MG63 (cell line): ENCODE results near the gene ZWILCH. TPM values are rescaled to one million over a fixed set of nuclear protein-coding genes. Genes with fewer than 3 reads are reported as not detected.
"Not testable (repeated sequence)": the region's sequence is repeated elsewhere in the genome, so short reads cannot be mapped to it uniquely, and the experiment has no call there.

Source experiments
- DNase-seq: peaks from one replicate; pipeline ENCODE4 v3.0.0-alpha.2; 2020
- H3K27me3 ChIP-seq: fragments of 250-450 bp; sonication (Bioruptor Pico); 2 replicates; pipeline ENCODE4 v1.5.1; 2020; ENCODE audit warnings: mild to moderate bottlenecking, moderate library complexity
- H3K36me3 ChIP-seq: fragments of 250-450 bp; sonication (Bioruptor Pico); 2 replicates; pipeline ENCODE4 v1.5.1; 2020; ENCODE audit warnings: mild to moderate bottlenecking, moderate library complexity
- H3K4me3 ChIP-seq: fragments of 250-450 bp; sonication (Bioruptor Pico); 2 replicates; pipeline ENCODE4 v1.5.1; 2020; ENCODE audit warnings: mild to moderate bottlenecking, moderate library complexity
- H3K9me3 ChIP-seq: fragments of 250-450 bp; sonication (Bioruptor Pico); 2 replicates; pipeline ENCODE4 v1.5.1; 2020; ENCODE audit warnings: mild to moderate bottlenecking, moderate library complexity
- total RNA-seq: library from RNA; depleted of rRNA; stranded (reverse); fragments of >200 nt; shearing (Covaris generic); gene quantifications from 2 replicates; pipeline ENCODE4 v1.2.3, GENCODE V29; 2014; ENCODE audit warnings: low replicate concordance; rRNA removed

The ZWILCH gene
- 36.4 and 59.1 TPM in 2 replicates for total RNA-seq

DNA sequence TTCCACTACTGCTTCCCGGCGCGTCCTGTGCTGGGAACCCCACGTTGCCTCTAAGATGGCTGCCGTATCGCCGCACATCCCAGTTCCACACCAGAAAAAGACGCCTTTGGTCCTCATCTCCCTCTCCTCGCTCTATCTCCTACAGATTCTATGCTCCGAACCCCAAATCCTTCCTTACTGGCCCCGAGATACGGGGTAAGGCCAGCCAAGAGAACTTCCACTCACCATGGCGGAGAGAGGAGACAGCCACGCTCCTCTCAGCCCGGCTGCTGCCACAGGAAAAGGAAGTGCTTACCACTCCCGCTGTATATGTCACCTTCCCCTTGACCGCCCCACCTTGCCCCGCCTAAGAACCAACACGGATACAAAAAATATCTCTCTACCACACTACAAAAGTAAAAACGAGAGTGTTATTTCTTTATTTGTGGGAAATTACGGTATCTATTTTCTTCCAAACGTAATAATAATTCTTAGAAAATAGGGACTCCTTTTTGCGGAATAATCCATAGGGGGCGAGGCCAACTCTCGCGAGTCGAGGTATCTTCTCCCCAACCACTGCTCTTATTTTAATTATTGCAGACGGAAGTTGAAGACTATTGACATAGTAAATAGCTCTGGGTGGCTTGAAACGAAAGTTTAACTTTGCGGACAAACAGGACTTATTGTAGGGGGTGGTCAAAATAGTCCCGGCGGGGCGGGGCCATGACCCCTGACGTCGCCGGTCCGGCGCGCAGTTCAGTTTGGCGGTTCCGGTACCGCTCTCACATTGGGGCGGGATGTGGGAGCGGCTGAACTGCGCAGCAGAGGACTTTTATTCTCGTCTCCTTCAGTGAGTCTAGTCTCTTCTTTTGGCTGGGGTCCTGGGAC, at the start of gene ZWILCH, which contains the start of gene RPL4:
ZWILCH (plus strand) TSS at position 764 of the 867 bp plus-strand sequence; CDS start at position 777, 13 bp downstream.
RPL4 (minus strand) TSS at position 293 of the 867 bp plus-strand sequence; CDS start at position 228, 65 bp downstream.
- Histone ChIP-seq H3K4me3 (peak within 1 kb of the TSS; percentile 95), H3K27me3 (no peaks in the 10 kb centered on the region), H3K9me3 (no peaks in the 10 kb centered on the region), H3K36me3 (peaks cover 58% of the 10 kb centered on the region)
- DNase-seq, result peak; percentile 86

DNA sequence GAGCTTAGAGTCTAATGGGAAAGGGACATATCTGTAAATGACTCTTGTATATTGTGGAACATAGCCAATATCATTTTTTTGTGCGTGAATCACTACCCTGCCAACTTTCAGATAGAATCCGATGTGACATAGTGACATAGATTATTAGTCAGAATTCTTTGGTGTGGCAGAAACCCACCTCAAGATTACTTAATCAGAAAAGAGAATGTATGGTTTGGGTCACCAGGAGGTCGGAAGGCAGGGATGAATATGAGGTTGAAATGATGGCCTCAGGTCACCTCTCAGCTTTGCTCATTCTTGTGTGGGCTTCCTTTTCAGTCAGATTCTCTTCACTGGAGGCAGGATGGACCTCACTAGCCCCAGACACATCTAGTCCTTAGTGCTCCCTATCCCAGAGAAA, 48.9 kb upstream of the ZWILCH start:
- Histone ChIP-seq H3K36me3 (peaks cover 44% of the 10 kb centered on the region), H3K4me3 (no peak overlapping the region), H3K9me3 (no peaks in the 10 kb centered on the region), H3K27me3 (no peaks in the 10 kb centered on the region)
- DNase-seq, result no peak

DNA sequence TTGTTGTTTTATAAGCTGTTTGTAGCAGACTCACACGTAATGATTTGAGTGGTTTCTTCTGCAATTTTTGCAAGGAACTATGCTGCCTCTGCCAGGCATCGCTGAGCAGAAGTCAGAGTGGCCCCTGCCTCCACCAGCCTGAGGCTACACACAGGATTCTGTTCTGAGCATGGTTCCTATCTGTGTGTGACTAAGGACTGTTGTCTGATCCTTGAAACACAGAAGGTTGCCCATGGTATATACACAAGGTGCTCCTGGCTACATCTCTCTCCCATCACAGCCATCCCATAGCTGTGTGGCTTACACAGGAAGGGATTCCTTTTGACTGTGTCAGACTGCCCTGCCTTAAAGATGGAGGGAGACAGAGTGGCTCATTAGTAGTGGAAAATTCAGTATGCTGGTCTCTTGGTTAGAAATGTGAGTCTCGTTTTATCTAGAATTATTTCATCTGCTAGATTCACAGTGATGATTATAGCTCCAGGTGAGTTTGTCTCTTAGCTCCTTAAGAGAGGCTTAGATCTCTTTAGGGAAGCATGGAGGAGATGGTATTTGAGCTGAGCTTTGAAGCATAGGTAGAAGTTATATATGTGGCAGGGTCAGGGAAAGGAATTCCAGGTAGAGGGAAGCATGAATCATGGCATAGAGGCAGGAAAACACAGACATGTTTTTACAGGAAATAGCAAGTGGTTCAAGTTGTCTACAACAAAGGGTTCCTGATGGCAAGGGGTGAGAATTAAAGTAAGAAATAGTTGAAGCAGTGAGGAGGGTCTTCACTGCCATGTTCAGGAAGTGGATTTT, 45.1 kb upstream of the ZWILCH start:
- H3K27me3 ChIP-seq, result no peaks in the 10 kb centered on the region
- DNase-seq, result no peak
- H3K9me3 ChIP-seq, result no peaks in the 10 kb centered on the region
- H3K4me3 ChIP-seq, result no peak overlapping the region
- peaks cover 52% of the 10 kb centered on the region for H3K36me3 ChIP-seq

GRCh38 chr15:66461294-66461693, 43.8 kb upstream of the ZWILCH start:
- not testable (repeated sequence) for DNase-seq, H3K9me3 ChIP-seq, H3K27me3 ChIP-seq, H3K4me3 ChIP-seq
- peaks cover 46% of the 10 kb centered on the region for H3K36me3 ChIP-seq

GRCh38 chr15:66461917-66462316, 43.2 kb upstream of the ZWILCH start:
- H3K9me3 ChIP-seq, result no peaks in the 10 kb centered on the region
- H3K36me3 ChIP-seq, result peaks cover 44% of the 10 kb centered on the region
- no peak overlapping the region for H3K4me3 ChIP-seq
- DNase-seq, result no peak
- no peaks in the 10 kb centered on the region for H3K27me3 ChIP-seq

- H3K4me3 ChIP-seq, result no peak overlapping the region
- H3K36me3 ChIP-seq, result peaks cover 45% of the 10 kb centered on the region
- H3K9me3 ChIP-seq, result no peaks in the 10 kb centered on the region
- no peak for DNase-seq
- H3K27me3 ChIP-seq, result no peaks in the 10 kb centered on the region
Observed at GRCh38 chr15:66462627-66463026, 42.5 kb upstream of the ZWILCH start.

DNA sequence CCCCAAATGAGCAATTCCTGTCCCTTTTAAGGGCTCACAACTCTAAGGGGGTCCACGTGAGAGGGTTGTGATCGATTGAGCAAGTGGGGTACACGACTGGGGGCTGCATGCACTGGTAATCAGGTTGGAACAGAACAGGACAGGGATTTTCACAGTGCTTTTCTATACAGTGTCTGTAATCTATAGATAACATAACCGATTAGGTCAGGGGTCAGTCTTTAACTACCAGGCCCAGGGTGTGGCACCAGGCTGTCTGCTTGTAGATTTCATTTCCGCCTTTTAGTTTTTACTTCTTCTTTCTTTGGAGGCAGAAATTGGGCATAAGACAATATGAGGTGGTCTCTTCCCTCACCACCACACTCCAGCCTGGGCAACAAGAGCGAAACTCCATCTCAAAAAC, 39.8 kb upstream of the ZWILCH start:
- not testable (repeated sequence) for H3K4me3 ChIP-seq

GRCh38 chr15:66467162-66468040, 37.7 kb upstream of the ZWILCH start:
- DNase-seq, H3K4me3 ChIP-seq, H3K9me3 ChIP-seq, H3K27me3 ChIP-seq: not testable (repeated sequence)
- peaks cover 30% of the 10 kb centered on the region for H3K36me3 ChIP-seq

More for the DNA sequence above, 39.8 kb upstream of the ZWILCH start:
- not testable (repeated sequence) for H3K27me3 ChIP-seq, H3K9me3 ChIP-seq, DNase-seq
- peaks cover 39% of the 10 kb centered on the region for H3K36me3 ChIP-seq

DNA sequence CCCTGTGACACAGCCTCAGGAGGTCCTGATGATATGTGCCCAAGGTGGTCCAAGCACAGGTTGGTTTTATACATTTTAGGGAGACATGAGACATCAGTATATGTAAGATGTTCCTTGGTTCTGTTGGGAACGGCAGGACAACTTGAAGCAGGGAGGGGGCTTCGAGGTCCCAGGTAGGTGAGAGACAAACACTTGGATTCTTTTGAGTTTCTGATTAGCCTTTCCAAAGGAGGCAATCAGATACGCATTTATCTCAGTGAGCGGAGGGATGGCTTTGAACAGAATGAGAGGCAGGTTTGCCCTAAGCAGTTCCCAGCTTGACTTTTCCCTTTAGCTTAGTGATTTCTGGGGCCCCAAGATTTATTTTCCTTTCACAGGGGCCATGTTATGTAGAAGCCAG, 34.3 kb upstream of the ZWILCH start:
- not testable (repeated sequence) for H3K27me3 ChIP-seq, DNase-seq
- peaks cover 15% of the 10 kb centered on the region for H3K36me3 ChIP-seq

GRCh38 chr15:66472176-66472999, 32.7 kb upstream of the ZWILCH start:
- DNase-seq, result no peak
- no peaks in the 10 kb centered on the region for H3K27me3 ChIP-seq
- H3K4me3 ChIP-seq, result no peak overlapping the region
- peaks cover 13% of the 10 kb centered on the region for H3K36me3 ChIP-seq
- H3K9me3 ChIP-seq, result no peaks in the 10 kb centered on the region

More for the DNA sequence above, 34.3 kb upstream of the ZWILCH start:
- not testable (repeated sequence) for H3K9me3 ChIP-seq, H3K4me3 ChIP-seq

DNA sequence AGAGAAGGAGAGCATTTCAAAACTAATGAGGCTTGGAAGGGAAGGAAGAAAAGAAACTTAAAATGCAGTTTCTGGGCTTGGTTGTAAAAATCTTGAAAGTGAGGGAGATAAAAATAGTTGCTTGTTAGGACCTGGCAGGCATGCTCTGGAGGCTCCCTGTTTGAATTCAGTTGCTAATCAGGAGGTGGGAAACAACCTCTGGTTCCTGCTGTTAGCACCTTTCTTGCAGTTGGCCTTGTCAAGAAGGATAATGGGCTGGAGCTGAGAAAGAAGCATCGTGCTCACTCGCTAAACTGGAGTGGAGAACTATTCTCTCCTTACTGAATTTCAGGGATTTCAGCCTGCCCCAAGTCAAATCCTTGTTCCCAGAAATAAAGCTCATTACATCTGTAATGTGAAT, 31.0 kb upstream of the ZWILCH start:
- Histone ChIP-seq H3K27me3 (no peaks in the 10 kb centered on the region), H3K36me3 (peaks cover 10% of the 10 kb centered on the region), H3K4me3 (no peak overlapping the region), H3K9me3 (no peaks in the 10 kb centered on the region)
- DNase-seq, result no peak

- peaks cover 8% of the 10 kb centered on the region for H3K36me3 ChIP-seq
- no peaks in the 10 kb centered on the region for H3K9me3 ChIP-seq
- no peak for DNase-seq
- no peak overlapping the region for H3K4me3 ChIP-seq
- no peaks in the 10 kb centered on the region for H3K27me3 ChIP-seq
Observed at GRCh38 chr15:66474963-66475362, 30.2 kb upstream of the ZWILCH start.

GRCh38 chr15:66476535-66476934, 28.6 kb upstream of the ZWILCH start:
- Histone ChIP-seq H3K27me3 (no peaks in the 10 kb centered on the region), H3K36me3 (peaks cover 9% of the 10 kb centered on the region), H3K4me3 (no peak overlapping the region), H3K9me3 (no peaks in the 10 kb centered on the region)
- DNase-seq, result no peak

DNA sequence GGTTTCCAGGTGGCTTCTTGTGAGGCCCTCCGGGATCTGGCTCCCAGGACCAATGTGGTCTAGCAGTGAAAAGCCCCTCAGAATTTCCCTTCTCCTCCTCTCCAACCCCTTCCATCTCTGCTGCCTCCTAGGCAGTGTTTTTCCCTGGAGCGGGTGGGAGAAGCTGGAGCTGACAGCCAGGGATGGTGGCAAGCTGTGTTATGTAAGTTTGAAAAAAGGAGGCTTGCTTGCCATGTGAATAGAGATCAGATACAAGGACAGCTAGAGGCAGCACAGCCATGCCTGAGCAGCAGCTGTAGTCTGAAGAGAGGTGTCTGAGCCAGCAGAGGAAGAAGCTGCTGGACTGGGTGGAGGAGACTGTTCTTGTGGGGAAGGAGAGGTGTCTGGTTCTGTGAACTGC, 28.1 kb upstream of the ZWILCH start:
- H3K9me3 ChIP-seq, result no peaks in the 10 kb centered on the region
- H3K4me3 ChIP-seq, result no peak overlapping the region
- H3K27me3 ChIP-seq, result no peaks in the 10 kb centered on the region
- peaks cover 14% of the 10 kb centered on the region for H3K36me3 ChIP-seq
- no peak for DNase-seq

GRCh38 chr15:66480267-66480666, 24.9 kb upstream of the ZWILCH start:
- no peak for DNase-seq
- Histone ChIP-seq H3K4me3 (no peak overlapping the region), H3K36me3 (peaks cover 36% of the 10 kb centered on the region), H3K27me3 (no peaks in the 10 kb centered on the region), H3K9me3 (no peaks in the 10 kb centered on the region)
